ENCODE data around the gene SOX8.

The SOX8 gene

DNA sequence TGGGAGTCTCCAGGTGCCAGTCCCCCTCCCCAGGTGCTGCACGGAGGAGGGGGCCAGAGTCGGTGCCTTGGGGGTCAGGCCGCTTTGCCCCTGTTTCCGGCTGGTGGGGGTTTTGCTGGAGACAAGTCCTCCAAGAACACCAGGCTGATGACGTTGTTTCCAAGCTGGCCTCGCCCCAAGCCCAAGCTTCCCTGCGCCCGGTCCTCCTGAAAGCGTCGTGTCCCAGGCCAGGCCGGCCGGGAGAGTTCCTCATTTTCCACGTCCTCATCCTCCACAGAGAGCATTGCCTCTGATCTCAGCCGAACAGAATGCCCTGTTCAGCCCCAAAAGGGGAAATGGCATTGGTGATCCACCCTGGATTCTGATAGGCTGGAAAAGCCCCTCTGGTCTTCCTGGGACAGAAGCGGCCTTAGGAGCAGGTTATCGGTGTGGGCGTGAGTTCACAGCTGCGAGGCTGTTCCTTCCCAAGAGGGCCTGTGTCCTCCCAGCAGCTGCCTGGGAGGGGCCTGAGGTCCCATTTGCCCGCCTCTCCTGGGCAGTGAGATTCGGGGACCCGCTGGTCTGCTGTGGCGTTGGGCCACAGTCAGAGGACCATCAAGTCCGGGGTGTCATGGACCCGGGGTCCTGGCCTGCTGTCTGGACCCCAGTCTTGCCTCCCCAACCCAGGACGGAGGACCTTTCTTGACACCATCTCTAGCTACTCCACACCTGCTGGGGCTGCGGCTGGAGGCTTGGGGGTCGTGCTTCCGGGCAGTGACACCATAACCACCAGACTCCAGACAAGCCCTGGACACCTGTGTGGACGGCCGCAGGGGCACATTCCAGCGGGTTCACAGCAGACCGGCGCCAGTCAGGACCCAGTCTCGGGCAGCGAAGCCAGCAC, 7.1 kb downstream of the SOX8 start:
- H3K9me3 ChIP-seq (ENCODE audit: control insufficient read depth, low read length): no peaks in the 10 kb centered on the region
- H3K27ac ChIP-seq (ENCODE audit: low read depth, low read length, severe bottlenecking): no peak overlapping the region
- H3K4me3 ChIP-seq (ENCODE audit: extremely low read depth, insufficient read depth, low read length, poor library complexity, severe bottlenecking): no peak overlapping the region
- H3K36me3 ChIP-seq (ENCODE audit: control insufficient read depth, insufficient read depth, low read length): no peaks in the 10 kb centered on the region
- 91% methylated on average over 34 of the region's 35 CpGs for WGBS, 2 experiments (ENCODE audit: insufficient coverage in 2 of 2)
- no peaks in the 10 kb centered on the region for H3K4me1 ChIP-seq (ENCODE audit: control insufficient read depth, insufficient read depth, low read length, poor library complexity, severe bottlenecking)

DNA sequence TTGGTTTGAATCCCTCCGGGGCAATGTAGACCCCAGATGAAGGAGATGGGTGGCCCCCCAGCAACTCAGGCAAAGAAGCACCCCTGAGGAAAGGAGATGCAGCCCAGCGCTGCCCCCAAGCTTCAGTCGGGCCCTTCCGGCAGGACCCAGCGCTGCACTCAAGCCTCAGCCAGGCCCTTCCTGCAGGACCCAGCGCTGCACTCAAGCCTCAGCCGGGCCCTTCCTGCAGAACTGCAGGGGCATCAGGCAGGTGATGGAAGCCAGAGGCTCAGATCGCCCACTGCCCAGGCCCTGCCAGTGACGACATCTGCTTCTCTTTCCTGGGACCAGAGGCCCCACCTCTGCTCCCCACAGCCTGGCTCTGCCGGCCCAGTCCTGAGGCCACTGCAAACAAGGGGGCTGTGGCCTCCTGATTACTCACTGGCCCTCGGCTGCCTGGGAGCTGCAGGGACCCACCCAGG, 7.8 kb downstream of the SOX8 start:
- Histone ChIP-seq H3K27ac (ENCODE audit: low read depth, low read length, severe bottlenecking) (no peak overlapping the region), H3K36me3 (ENCODE audit: control insufficient read depth, insufficient read depth, low read length) (no peaks in the 10 kb centered on the region), H3K4me3 (ENCODE audit: extremely low read depth, insufficient read depth, low read length, poor library complexity, severe bottlenecking) (no peak overlapping the region), H3K9me3 (ENCODE audit: control insufficient read depth, low read length) (peaks cover under 1% of the 10 kb centered on the region), H3K4me1 (ENCODE audit: control insufficient read depth, insufficient read depth, low read length, poor library complexity, severe bottlenecking) (no peaks in the 10 kb centered on the region)
- 87 to 88% methylated on average over 8 to 10 of the region's 11 CpGs for WGBS, 2 experiments (ENCODE audit: insufficient coverage in 2 of 2)

DNA sequence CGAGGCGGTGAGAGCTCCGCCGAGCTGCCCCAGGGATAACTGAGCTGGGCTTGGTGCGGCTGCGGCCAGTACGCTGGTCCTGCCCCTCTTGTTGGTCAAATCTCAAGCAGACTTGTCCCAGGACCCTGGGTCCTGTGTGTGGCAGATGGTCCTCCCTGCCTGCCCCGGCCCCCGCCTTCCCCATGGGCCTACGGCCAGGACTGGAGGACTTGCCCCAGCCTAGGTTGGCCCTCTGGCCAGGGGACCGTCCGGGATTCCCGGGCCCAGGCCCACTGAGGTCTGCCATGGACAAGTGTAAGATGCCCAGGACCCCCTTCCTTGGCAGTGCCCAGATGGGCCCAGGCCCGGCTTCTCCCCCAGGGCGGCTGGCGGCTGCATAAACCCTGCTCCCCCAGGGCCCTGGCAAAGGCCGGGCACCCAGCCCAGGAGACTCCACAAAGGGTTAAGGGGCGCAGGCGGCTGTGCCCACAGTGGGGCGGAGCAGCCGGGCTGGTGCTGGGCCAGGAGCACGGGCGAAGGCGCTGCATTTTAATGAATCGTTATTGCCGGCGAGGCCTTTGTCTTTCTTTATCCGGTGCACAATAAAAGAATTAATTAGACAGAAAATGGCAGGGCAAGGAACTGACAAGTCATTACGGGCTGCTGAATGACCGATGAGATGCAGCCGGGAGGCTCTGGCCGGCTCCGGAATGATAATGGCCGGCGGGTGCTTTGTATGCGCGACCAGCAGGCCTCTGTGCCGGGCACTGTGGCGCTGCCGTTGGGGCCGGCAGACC, 9.1 kb downstream of the SOX8 start:
- 90 to 93% methylated on average over 41 of the region's 41 CpGs for WGBS, 2 experiments (ENCODE audit: insufficient coverage in 2 of 2)
- H3K4me1 ChIP-seq (ENCODE audit: control insufficient read depth, insufficient read depth, low read length, poor library complexity, severe bottlenecking): no peaks in the 10 kb centered on the region
- H3K9me3 ChIP-seq (ENCODE audit: control insufficient read depth, low read length): peaks cover 6% of the 10 kb centered on the region
- H3K36me3 ChIP-seq (ENCODE audit: control insufficient read depth, insufficient read depth, low read length): no peaks in the 10 kb centered on the region
- H3K27ac ChIP-seq (ENCODE audit: low read depth, low read length, severe bottlenecking): no peak overlapping the region
- no peak overlapping the region for H3K4me3 ChIP-seq (ENCODE audit: extremely low read depth, insufficient read depth, low read length, poor library complexity, severe bottlenecking)

- 90 to 97% methylated on average over 3 to 5 of the region's 11 CpGs for WGBS, 2 experiments (ENCODE audit: insufficient coverage in 2 of 2)
- Histone ChIP-seq H3K27ac (ENCODE audit: low read depth, low read length, severe bottlenecking) (no peak overlapping the region), H3K9me3 (ENCODE audit: control insufficient read depth, low read length) (peaks cover 6% of the 10 kb centered on the region), H3K4me1 (ENCODE audit: control insufficient read depth, insufficient read depth, low read length, poor library complexity, severe bottlenecking) (no peaks in the 10 kb centered on the region), H3K36me3 (ENCODE audit: control insufficient read depth, insufficient read depth, low read length) (no peaks in the 10 kb centered on the region), H3K4me3 (ENCODE audit: extremely low read depth, insufficient read depth, low read length, poor library complexity, severe bottlenecking) (no peak overlapping the region)
Measured at GRCh38 chr16:991345-991744, 9.8 kb downstream of the SOX8 start.

DNA sequence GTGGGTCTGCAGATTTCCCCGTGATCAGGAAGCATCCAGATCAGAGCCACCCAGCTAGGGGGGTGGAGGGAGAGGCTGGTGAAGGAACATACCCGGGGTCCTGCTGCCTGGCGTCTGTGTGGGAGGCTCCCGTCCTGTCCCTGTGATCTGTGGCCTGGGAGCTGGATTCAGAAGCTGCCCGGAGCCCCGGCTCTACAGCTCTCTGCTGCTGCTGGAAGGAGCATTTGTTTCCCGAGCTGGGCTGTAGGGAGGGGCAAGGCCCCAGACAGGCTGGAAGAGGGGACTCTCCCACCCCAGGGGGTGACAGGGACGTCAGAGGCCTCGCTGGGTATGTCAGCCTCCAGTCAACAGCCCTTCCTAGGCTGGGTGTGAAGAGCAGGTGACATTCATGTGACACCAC, 10.2 kb downstream of the SOX8 start:
- peaks cover under 1% of the 10 kb centered on the region for H3K4me1 ChIP-seq (ENCODE audit: control insufficient read depth, insufficient read depth, low read length, poor library complexity, severe bottlenecking)
- no peak overlapping the region for H3K4me3 ChIP-seq (ENCODE audit: extremely low read depth, insufficient read depth, low read length, poor library complexity, severe bottlenecking)
- no peaks in the 10 kb centered on the region for H3K36me3 ChIP-seq (ENCODE audit: control insufficient read depth, insufficient read depth, low read length)
- H3K9me3 ChIP-seq (ENCODE audit: control insufficient read depth, low read length): peaks cover 6% of the 10 kb centered on the region
- no peak overlapping the region for H3K27ac ChIP-seq (ENCODE audit: low read depth, low read length, severe bottlenecking)
- 70 to 75% methylated on average over 6 to 9 of the region's 9 CpGs for WGBS, 2 experiments (ENCODE audit: insufficient coverage in 2 of 2)

DNA sequence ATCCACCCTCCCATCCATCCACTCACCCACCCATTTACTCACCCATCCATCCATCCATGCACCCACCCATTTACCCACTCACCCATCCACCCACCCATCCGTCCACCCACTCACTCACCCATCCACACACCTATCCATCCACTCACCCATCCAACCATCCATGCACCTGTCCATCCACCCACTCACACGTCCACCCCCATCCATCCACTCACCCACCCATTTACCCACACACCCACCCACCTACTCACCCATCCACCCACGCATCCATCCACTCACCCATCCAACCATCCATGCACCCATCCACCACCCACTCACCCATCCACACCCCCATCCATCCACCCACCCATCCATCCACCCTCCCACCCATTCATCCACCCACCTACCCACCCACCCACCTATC, 12.2 kb downstream of the SOX8 start:
- WGBS, 2 experiments (ENCODE audit: insufficient coverage in 2 of 2): 78 to 94% methylated on average over 1 to 3 of the region's 3 CpGs
- Histone ChIP-seq H3K4me1 (ENCODE audit: control insufficient read depth, insufficient read depth, low read length, poor library complexity, severe bottlenecking) (peaks cover 13% of the 10 kb centered on the region), H3K4me3 (ENCODE audit: extremely low read depth, insufficient read depth, low read length, poor library complexity, severe bottlenecking) (no peak overlapping the region)

GRCh38 chr16:995087-995486, 13.5 kb downstream of the SOX8 start:
- whole genome bisulfite sequencing, 2 experiments (ENCODE audit: insufficient coverage in 2 of 2): 86 to 89% methylated on average over 1 to 3 of the region's 3 CpGs
- Histone ChIP-seq H3K36me3 (ENCODE audit: control insufficient read depth, insufficient read depth, low read length) (no peaks in the 10 kb centered on the region), H3K27ac (ENCODE audit: low read depth, low read length, severe bottlenecking) (no peak overlapping the region), H3K9me3 (ENCODE audit: control insufficient read depth, low read length) (peaks cover 6% of the 10 kb centered on the region), H3K4me3 (ENCODE audit: extremely low read depth, insufficient read depth, low read length, poor library complexity, severe bottlenecking) (no peak overlapping the region), H3K4me1 (ENCODE audit: control insufficient read depth, insufficient read depth, low read length, poor library complexity, severe bottlenecking) (peaks cover 13% of the 10 kb centered on the region)

More for the DNA sequence above, 12.2 kb downstream of the SOX8 start:
- H3K9me3 ChIP-seq (ENCODE audit: control insufficient read depth, low read length): peaks cover 6% of the 10 kb centered on the region
- no peaks in the 10 kb centered on the region for H3K36me3 ChIP-seq (ENCODE audit: control insufficient read depth, insufficient read depth, low read length)
- no peak overlapping the region for H3K27ac ChIP-seq (ENCODE audit: low read depth, low read length, severe bottlenecking)

- Histone ChIP-seq H3K27ac (ENCODE audit: low read depth, low read length, severe bottlenecking) (no peak overlapping the region), H3K36me3 (ENCODE audit: control insufficient read depth, insufficient read depth, low read length) (no peaks in the 10 kb centered on the region), H3K4me1 (ENCODE audit: control insufficient read depth, insufficient read depth, low read length, poor library complexity, severe bottlenecking) (peaks cover 13% of the 10 kb centered on the region), H3K9me3 (ENCODE audit: control insufficient read depth, low read length) (peaks cover 6% of the 10 kb centered on the region), H3K4me3 (ENCODE audit: extremely low read depth, insufficient read depth, low read length, poor library complexity, severe bottlenecking) (no peak overlapping the region)
- 75 to 93% methylated on average over 1 to 3 of the region's 3 CpGs for WGBS, 2 experiments (ENCODE audit: insufficient coverage in 2 of 2)
Measured at GRCh38 chr16:995783-996182, 14.2 kb downstream of the SOX8 start.

- Histone ChIP-seq H3K4me1 (ENCODE audit: control insufficient read depth, insufficient read depth, low read length, poor library complexity, severe bottlenecking) (peaks cover 13% of the 10 kb centered on the region), H3K36me3 (ENCODE audit: control insufficient read depth, insufficient read depth, low read length) (no peaks in the 10 kb centered on the region), H3K9me3 (ENCODE audit: control insufficient read depth, low read length) (peaks cover 8% of the 10 kb centered on the region), H3K27ac (ENCODE audit: low read depth, low read length, severe bottlenecking) (no peak overlapping the region), H3K4me3 (ENCODE audit: extremely low read depth, insufficient read depth, low read length, poor library complexity, severe bottlenecking) (no peak overlapping the region)
- WGBS, 2 experiments (ENCODE audit: insufficient coverage in 2 of 2): 55% methylated on average over 5 of the region's 6 CpGs; no CpG with 5 or more reads in 1 of the 2 experiments
Measured at GRCh38 chr16:996681-997080, 15.1 kb downstream of the SOX8 start.

DNA sequence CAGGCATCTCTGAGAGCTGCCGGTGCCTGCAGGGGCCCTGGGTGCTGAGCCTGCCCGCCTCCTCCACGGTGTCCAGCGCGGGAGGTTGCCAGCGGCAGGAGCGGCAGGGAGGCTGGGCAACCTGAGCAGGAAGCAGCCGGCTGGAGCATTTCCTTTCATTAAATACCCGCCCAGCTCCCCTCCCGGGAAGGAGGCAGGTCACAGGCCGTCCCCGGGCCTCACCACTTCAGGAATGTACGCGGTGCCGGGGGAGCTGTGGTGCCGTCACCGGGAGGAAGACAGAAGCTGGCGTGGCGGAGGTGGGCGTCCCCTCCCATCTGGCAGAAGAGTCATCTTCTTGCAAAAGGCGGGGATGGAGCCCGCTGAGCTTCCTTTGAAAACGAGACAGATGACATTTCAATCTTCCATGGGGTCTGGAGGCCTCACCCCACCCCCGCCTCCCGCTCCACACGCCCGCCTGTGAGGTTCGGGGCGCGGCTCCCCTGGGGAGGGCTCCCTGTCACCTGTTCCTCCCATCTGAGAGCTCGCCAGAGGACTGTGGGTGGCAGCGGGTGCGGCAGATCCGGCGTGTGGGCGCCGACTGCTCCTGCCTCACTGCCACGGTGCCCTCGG, 16.0 kb downstream of the SOX8 start:
- Histone ChIP-seq H3K4me1 (ENCODE audit: control insufficient read depth, insufficient read depth, low read length, poor library complexity, severe bottlenecking) (peaks cover 13% of the 10 kb centered on the region), H3K27ac (ENCODE audit: low read depth, low read length, severe bottlenecking) (peak overlapping the region; percentile 24), H3K36me3 (ENCODE audit: control insufficient read depth, insufficient read depth, low read length) (no peaks in the 10 kb centered on the region), H3K9me3 (ENCODE audit: control insufficient read depth, low read length) (peaks cover 11% of the 10 kb centered on the region), H3K4me3 (ENCODE audit: extremely low read depth, insufficient read depth, low read length, poor library complexity, severe bottlenecking) (peak overlapping the region; percentile 14)
- 23 to 25% methylated on average over 33 to 37 of the region's 39 CpGs for WGBS, 2 experiments (ENCODE audit: insufficient coverage in 2 of 2)
